ENCODE data around the gene EDRF1. TPM values are rescaled to one million over a fixed set of nuclear protein-coding genes. Genes with fewer than 3 reads are reported as not detected.

The EDRF1 gene
- total RNA-seq, 4 donors from 2014 or later: 4.3 to 21.2 (median 15.6) TPM

GRCh38 chr10:125801574-125801973 lies 82.1 kb downstream of the EDRF1 start:
- H3K4me3 ChIP-seq: no peak overlapping the region
- TF ChIP-seq POLR2A (IDR thresholded peaks at IDR 0.05) (no peak), CTCF (IDR thresholded peaks at IDR 0.05) (no peak)
- peaks cover 0 to 96% (median 11%) of the 10 kb centered on the region in 3 donors for H3K36me3 ChIP-seq
- WGBS, 2 donors: 67 to 87% methylated on average over 1 of the region's 1 CpG
- no peaks in the 10 kb centered on the region for H3K4me1 ChIP-seq
- no peaks in the 10 kb centered on the region for H3K27me3 ChIP-seq
- DNase-seq: no peak
- intact Hi-C loops (cut with DNase I): no loop called here
- no peaks in the 10 kb centered on the region for H3K9me3 ChIP-seq
- H3K27ac ChIP-seq: no peak overlapping the region

- 66 to 75% methylated on average over 5 of the region's 5 CpGs for WGBS, 2 donors
- Histone ChIP-seq H3K27me3 (no peaks in the 10 kb centered on the region), H3K9me3 (no peaks in the 10 kb centered on the region), H3K4me1 (no peaks in the 10 kb centered on the region), H3K4me3 (no peak overlapping the region), H3K36me3 (peaks cover 0 to 96% (median 11%) of the 10 kb centered on the region in 3 donors), H3K27ac (no peak overlapping the region)
- DNase-seq: no peak
- intact Hi-C loops (cut with DNase I): no loop called here
- no peak for TF ChIP-seq CTCF (IDR thresholded peaks at IDR 0.05)
- TF ChIP-seq POLR2A (IDR thresholded peaks at IDR 0.05): no peak
Observed at GRCh38 chr10:125802131-125802530, 82.6 kb downstream of the EDRF1 start.

GRCh38 chr10:125802739-125803138 lies 83.2 kb downstream of the EDRF1 start:
- H3K9me3 ChIP-seq: no peaks in the 10 kb centered on the region
- intact Hi-C loops (cut with DNase I): no loop called here
- WGBS, 2 donors: 57 to 75% methylated on average over 2 to 3 of the region's 7 CpGs
- TF ChIP-seq CTCF (IDR thresholded peaks at IDR 0.05): no peak
- TF ChIP-seq POLR2A (IDR thresholded peaks at IDR 0.05): no peak
- H3K4me3 ChIP-seq: no peak overlapping the region
- no peaks in the 10 kb centered on the region for H3K27me3 ChIP-seq
- H3K4me1 ChIP-seq: no peaks in the 10 kb centered on the region
- peaks cover 0 to 96% (median 11%) of the 10 kb centered on the region in 3 donors for H3K36me3 ChIP-seq
- H3K27ac ChIP-seq: no peak overlapping the region
- DNase-seq: no peak

- Histone ChIP-seq H3K9me3 (no peaks in the 10 kb centered on the region), H3K27me3 (no peaks in the 10 kb centered on the region), H3K4me3 (no peak overlapping the region), H3K4me1 (no peaks in the 10 kb centered on the region), H3K27ac (no peak overlapping the region), H3K36me3 (peaks cover 0 to 94% (median 11%) of the 10 kb centered on the region in 3 donors)
- no peak for DNase-seq
- no peak for TF ChIP-seq CTCF (IDR thresholded peaks at IDR 0.05)
- no peak for TF ChIP-seq POLR2A (IDR thresholded peaks at IDR 0.05)
- intact Hi-C loops (cut with DNase I): no loop called here
- WGBS, 2 donors: 83 to 100% methylated on average over 1 of the region's 1 CpG
Observed at GRCh38 chr10:125808047-125808446, 88.5 kb downstream of the EDRF1 start.

- no peak overlapping the region for H3K27ac ChIP-seq
- WGBS, 2 donors: 71 to 82% methylated on average over 1 of the region's 1 CpG
- H3K4me3 ChIP-seq: no peak overlapping the region
- H3K27me3 ChIP-seq: no peaks in the 10 kb centered on the region
- H3K4me1 ChIP-seq: no peaks in the 10 kb centered on the region
- no peak for DNase-seq
- peaks cover 3 to 94% (median 4%) of the 10 kb centered on the region in 3 donors for H3K36me3 ChIP-seq
- no peaks in the 10 kb centered on the region for H3K9me3 ChIP-seq
- intact Hi-C loops (cut with DNase I): no loop called here
- no peak for TF ChIP-seq CTCF (IDR thresholded peaks at IDR 0.05)
- TF ChIP-seq POLR2A (IDR thresholded peaks at IDR 0.05): no peak
Observed at GRCh38 chr10:125811251-125811650, 91.7 kb downstream of the EDRF1 start.

All from esophagus squamous epithelium (tissue), 5 donors.